Sigmoid colon (tissue), 7 donors: ENCODE results near the gene WWTR1. TPM values are rescaled to one million over a fixed set of nuclear protein-coding genes. Genes with fewer than 3 reads are reported as not detected.

Experiments used
- DNase-seq: peaks from one replicate; pipeline ENCODE4 v3.0.0-alpha.2; 2019
- H3K27ac ChIP-seq, 4 donors: fragments of 200-600 bp; sonication (generic); one replicate each; pipeline ENCODE4 v1.5.1; 2016 to 2019; ENCODE audit warnings: mild to moderate bottlenecking in 1 of 4
- H3K27me3 ChIP-seq, 3 donors: fragments of 200-600 bp; sonication (generic); one replicate each; pipeline ENCODE4 v1.5.1; 2019; ENCODE audit warnings: mild to moderate bottlenecking in 1 of 3
- H3K36me3 ChIP-seq, 4 donors: fragments of 200-600 bp; sonication (generic); one replicate each; pipeline ENCODE4 v1.5.1; 2016 to 2019
- H3K4me1 ChIP-seq, 4 donors: fragments of 200-600 bp; sonication (generic); one replicate each; pipeline ENCODE4 v1.5.1; 2017 to 2019
- H3K4me3 ChIP-seq, 4 donors: fragments of 200-600 bp; sonication (generic); one replicate each; pipeline ENCODE4 v1.5.1; 2017 to 2019; ENCODE audit warnings: mild to moderate bottlenecking in 2 of 4, moderate library complexity in 1 of 4
- H3K9me3 ChIP-seq, 4 donors: fragments of 200-600 bp in 3 of 4; sonication (generic) in 3 of 4; one replicate each; pipeline versions ENCODE4 v1.5.1 to v1.6.1; 2013 to 2019
- CTCF ChIP-seq, 4 experiments: fragments of 450-650 bp in 3 of 4; fragments of 200-600 bp in 1 of 4; IDR thresholded peaks; one replicate each; pipeline ENCODE4 v1.5.1; 2016 to 2019; ENCODE audit warnings: antibody characterized with exemption in 4 of 4, mild to moderate bottlenecking in 3 of 4, moderate library complexity in 2 of 4
- EP300 ChIP-seq, 4 donors: sonication (generic); formaldehyde crosslinking; IDR thresholded peaks; one replicate each; pipeline ENCODE4 v1.6.1; 2017; ENCODE audit warnings: antibody characterized with exemption in 4 of 4
- POLR2A ChIP-seq, 2 donors: fragments of 450-650 bp; IDR thresholded peaks; one replicate each; pipeline ENCODE4 v1.6.1; 2016; ENCODE audit warnings: antibody characterized with exemption in 2 of 2, mild to moderate bottlenecking in 2 of 2, moderate library complexity in 2 of 2
- POLR2AphosphoS5 ChIP-seq, 4 donors: sonication (generic); formaldehyde crosslinking; IDR thresholded peaks; one replicate each; pipeline ENCODE4 v1.6.1; 2017; ENCODE audit warnings: antibody characterized with exemption in 4 of 4
- WGBS, 2 donors: extraction: QIAGEN DNeasy Blood & Tissue Kit; methylation state at CpG; one replicate each; pipeline ENCODE4 v1.1.7; 2013; 5-methylcytosine and 5-hydroxymethylcytosine counted together
- intact Hi-C: fragments of 100-400 bp; cut with DNase I; formaldehyde crosslinking; loops from one replicate; pipeline ENCODE4 v1.15.1; 2023
- polyA plus RNA-seq, 3 donors: library from polyadenylated mRNA; stranded (reverse); fragments of 200-250 nt; gene quantifications; one replicate each; pipeline ENCODE4 v1.2.3, GENCODE V29; 2013
- total RNA-seq, 4 donors: library from RNA; depleted of rRNA; stranded (reverse); fragments of >200 nt; gene quantifications; one replicate each; pipeline ENCODE4 v1.1.0, GENCODE V29; 2016
- donor health status: healthy with polysubstance abuse.
- donor health status: Bipolar disorder and iron deficiency.
- donor health status: healthy.

WWTR1 gene
- total and polyA plus RNA-seq, 7 donors: 7.9 to 340 (median 243) TPM

DNA sequence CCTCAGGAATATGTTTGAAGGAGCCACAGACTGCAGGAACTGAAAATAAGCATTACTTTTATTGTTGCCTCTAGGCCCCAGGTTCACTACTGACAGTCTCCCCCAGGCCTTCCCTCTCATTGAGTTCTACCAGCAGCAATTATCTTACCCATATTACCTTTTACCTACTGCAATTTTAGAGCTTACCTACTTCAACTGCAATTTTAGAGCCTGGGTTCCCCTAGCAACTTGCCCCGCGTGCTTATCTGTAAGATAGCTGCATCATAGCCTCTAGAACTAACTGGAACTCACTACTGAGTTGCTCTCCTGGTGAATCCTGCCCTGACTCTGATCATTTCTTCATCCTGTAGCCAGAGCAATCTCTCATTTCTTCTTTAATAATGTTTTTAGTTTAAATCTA lies 29.2 kb upstream of the WWTR1 start:
- Histone ChIP-seq H3K36me3 (no peaks in the 10 kb centered on the region), H3K4me1 (no peaks in the 10 kb centered on the region), H3K27ac (no peak overlapping the region), H3K27me3 (no peaks in the 10 kb centered on the region), H3K4me3 (no peak overlapping the region), H3K9me3 (no peaks in the 10 kb centered on the region)
- no peak for TF ChIP-seq EP300 (IDR thresholded peaks at IDR 0.05)
- DNase-seq: no peak
- WGBS, 2 donors: 90 to 93% methylated on average over 2 of the region's 2 CpGs
- intact Hi-C loops: no loop called here

DNA sequence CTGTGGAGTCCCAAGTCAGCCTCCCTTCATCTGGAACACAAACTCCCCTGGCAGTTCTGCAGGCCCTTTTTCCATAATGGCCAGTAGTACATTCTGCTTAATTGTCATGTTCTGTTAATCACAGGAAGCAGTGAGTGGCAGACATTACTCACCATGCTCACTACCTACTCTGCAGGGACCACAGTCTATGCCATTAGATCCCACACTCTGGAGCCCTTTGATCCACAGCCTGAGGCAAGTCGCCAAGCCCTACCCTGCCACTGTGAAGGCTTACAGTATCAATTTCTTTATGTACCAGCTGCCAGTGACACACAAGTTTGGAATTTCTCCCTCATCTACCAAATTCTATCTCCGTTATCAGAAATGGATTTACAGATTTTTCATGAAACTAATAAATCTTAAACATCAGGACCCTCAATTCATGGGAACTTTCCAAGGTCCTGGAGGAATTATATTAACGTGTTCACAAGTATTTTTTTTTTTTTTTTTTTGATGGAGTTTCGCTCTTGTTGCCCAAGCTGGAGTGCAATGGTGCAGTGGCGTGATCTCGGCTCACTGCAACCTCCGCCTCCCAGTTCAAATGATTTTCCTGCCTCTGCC lies 20.6 kb upstream of the WWTR1 start:
- TF ChIP-seq POLR2AphosphoS5 (IDR thresholded peaks at IDR 0.05): no peak
- no peak for TF ChIP-seq POLR2A (IDR thresholded peaks at IDR 0.05)
- TF ChIP-seq EP300 (IDR thresholded peaks at IDR 0.05): no peak
- TF ChIP-seq CTCF (IDR thresholded peaks at IDR 0.05): no peak
- no peaks in the 10 kb centered on the region for H3K36me3 ChIP-seq
- no peaks in the 10 kb centered on the region for H3K4me1 ChIP-seq
- 92% methylated on average over 7 of the region's 7 CpGs for WGBS, 2 donors
- intact Hi-C loops: loop anchor here (5.0 kb wide), 1 partner anchor 34 kb away; no protein-coding TSS in a partner anchor
- H3K27ac ChIP-seq: no peak overlapping the region
- H3K4me3 ChIP-seq: no peak overlapping the region
- H3K9me3 ChIP-seq: no peaks in the 10 kb centered on the region
- H3K27me3 ChIP-seq: no peaks in the 10 kb centered on the region
- no peak for DNase-seq

DNA sequence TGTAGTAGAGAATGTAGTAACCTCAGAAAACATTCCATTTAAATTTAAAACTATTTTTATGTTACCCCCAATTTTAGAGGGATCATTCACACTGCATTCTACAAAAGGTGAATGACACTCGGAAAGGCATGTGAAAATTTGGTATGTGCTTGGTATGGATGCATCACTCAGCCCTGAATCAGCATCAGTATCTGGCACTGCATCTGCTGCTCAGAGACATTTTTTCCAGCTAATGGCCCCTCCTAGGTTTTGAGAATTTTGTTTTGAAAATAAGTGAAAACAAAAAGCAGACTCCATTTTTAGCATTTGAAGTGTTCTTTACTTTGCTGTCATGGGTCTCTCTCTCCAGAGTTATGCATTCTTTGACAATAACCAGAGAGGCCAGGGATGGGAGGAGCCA lies 15.6 kb upstream of the WWTR1 start:
- Histone ChIP-seq H3K4me1 (no peaks in the 10 kb centered on the region), H3K27me3 (no peaks in the 10 kb centered on the region), H3K36me3 (no peaks in the 10 kb centered on the region), H3K9me3 (no peaks in the 10 kb centered on the region), H3K27ac (no peak overlapping the region), H3K4me3 (no peak overlapping the region)
- no peak for DNase-seq
- TF ChIP-seq CTCF (IDR thresholded peaks at IDR 0.05): no peak
- TF ChIP-seq POLR2AphosphoS5 (IDR thresholded peaks at IDR 0.05): no peak
- no peak for TF ChIP-seq EP300 (IDR thresholded peaks at IDR 0.05)
- no peak for TF ChIP-seq POLR2A (IDR thresholded peaks at IDR 0.05)
- WGBS, 2 donors: 96 to 100% methylated on average over 1 of the region's 1 CpG
- intact Hi-C loops: no loop called here

- Histone ChIP-seq H3K4me3 (no peak overlapping the region), H3K27me3 (no peaks in the 10 kb centered on the region), H3K27ac (no peak overlapping the region), H3K9me3 (no peaks in the 10 kb centered on the region), H3K4me1 (no peaks in the 10 kb centered on the region), H3K36me3 (no peaks in the 10 kb centered on the region)
- WGBS, 2 donors: 68 to 71% methylated on average over 10 of the region's 10 CpGs
- TF ChIP-seq POLR2AphosphoS5 (IDR thresholded peaks at IDR 0.05) (no peak), EP300 (IDR thresholded peaks at IDR 0.05) (no peak), CTCF (IDR thresholded peaks at IDR 0.05) (no peak), POLR2A (IDR thresholded peaks at IDR 0.05) (no peak)
- intact Hi-C loops: no loop called here
- DNase-seq: no peak
Measured at GRCh38 chr3:149670742-149671492, 13.1 kb upstream of the WWTR1 start.

DNA sequence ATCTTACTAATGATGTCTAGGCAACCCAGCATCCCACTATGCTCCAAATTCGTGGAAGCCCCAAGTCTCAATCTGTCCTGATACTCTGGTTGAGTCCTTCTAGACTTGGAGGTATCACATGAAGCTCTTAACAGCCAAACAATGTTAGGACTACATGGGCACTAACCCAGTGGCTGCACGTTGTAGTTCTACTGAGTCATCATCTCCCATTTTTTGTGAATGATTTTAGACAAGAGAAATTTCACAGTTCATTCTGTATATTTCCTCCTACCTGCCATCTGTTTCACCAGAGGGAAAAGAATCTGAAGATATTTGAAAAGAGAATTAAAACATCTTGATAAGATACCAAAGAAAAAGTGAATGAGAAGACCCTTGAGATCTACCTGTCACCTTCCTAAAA lies 9.8 kb upstream of the WWTR1 start:
- intact Hi-C loops: no loop called here
- no peak for TF ChIP-seq CTCF (IDR thresholded peaks at IDR 0.05)
- no peak for TF ChIP-seq POLR2A (IDR thresholded peaks at IDR 0.05)
- TF ChIP-seq EP300 (IDR thresholded peaks at IDR 0.05): no peak
- no peak for TF ChIP-seq POLR2AphosphoS5 (IDR thresholded peaks at IDR 0.05)
- H3K4me3 ChIP-seq: no peak overlapping the region
- no peaks in the 10 kb centered on the region for H3K9me3 ChIP-seq
- DNase-seq: no peak
- no peak overlapping the region for H3K27ac ChIP-seq
- WGBS, 2 donors: 48 to 77% methylated on average over 2 of the region's 2 CpGs
- no peaks in the 10 kb centered on the region for H3K36me3 ChIP-seq
- no peaks in the 10 kb centered on the region for H3K27me3 ChIP-seq
- no peaks in the 10 kb centered on the region for H3K4me1 ChIP-seq
